Activated T-helper 17 cell treated with anti-CD3 and anti-CD28 coated beads, Interleukin-2, amount 50 U/mL, for 72 hours (primary cell): ENCODE data around the gene POLD2. TPM values are rescaled to one million over a fixed set of nuclear protein-coding genes. Genes with fewer than 3 reads are reported as not detected.

Experiments used
- ATAC-seq: fragments of 150-1000 bp; cut with Tn5 transposase; replicated peaks from 2 replicates; pipeline ENCODE4 v1.10.0; 2021; ENCODE audit warnings: mild to moderate bottlenecking, moderate library complexity
- H3K27ac Mint-ChIP-seq: one replicate; pipeline ENCODE4 v1.8.0; 2022; ENCODE audit warnings: mixed read lengths
- H3K27me3 Mint-ChIP-seq: one replicate; pipeline ENCODE4 v1.8.0; 2022; ENCODE audit warnings: mixed read lengths
- H3K36me3 Mint-ChIP-seq: one replicate; pipeline ENCODE4 v1.8.0; 2022; ENCODE audit warnings: low read depth, mild to moderate bottlenecking, mixed read lengths
- H3K4me1 Mint-ChIP-seq: one replicate; pipeline ENCODE4 v1.8.0; 2022; ENCODE audit warnings: mixed read lengths
- H3K4me3 Mint-ChIP-seq: one replicate; pipeline ENCODE4 v1.8.0; 2022; ENCODE audit warnings: mild to moderate bottlenecking, mixed read lengths
- H3K9me3 Mint-ChIP-seq: one replicate; pipeline ENCODE4 v1.8.0; 2022; ENCODE audit warnings: mixed read lengths
- total RNA-seq, 2 donors: library from RNA; stranded (reverse); gene quantifications; one replicate each; pipeline ENCODE4 v1.2.3, GENCODE V29; 2022

POLD2 gene
- total RNA-seq, 2 donors from 2014 or later: 114 to 181 TPM

DNA sequence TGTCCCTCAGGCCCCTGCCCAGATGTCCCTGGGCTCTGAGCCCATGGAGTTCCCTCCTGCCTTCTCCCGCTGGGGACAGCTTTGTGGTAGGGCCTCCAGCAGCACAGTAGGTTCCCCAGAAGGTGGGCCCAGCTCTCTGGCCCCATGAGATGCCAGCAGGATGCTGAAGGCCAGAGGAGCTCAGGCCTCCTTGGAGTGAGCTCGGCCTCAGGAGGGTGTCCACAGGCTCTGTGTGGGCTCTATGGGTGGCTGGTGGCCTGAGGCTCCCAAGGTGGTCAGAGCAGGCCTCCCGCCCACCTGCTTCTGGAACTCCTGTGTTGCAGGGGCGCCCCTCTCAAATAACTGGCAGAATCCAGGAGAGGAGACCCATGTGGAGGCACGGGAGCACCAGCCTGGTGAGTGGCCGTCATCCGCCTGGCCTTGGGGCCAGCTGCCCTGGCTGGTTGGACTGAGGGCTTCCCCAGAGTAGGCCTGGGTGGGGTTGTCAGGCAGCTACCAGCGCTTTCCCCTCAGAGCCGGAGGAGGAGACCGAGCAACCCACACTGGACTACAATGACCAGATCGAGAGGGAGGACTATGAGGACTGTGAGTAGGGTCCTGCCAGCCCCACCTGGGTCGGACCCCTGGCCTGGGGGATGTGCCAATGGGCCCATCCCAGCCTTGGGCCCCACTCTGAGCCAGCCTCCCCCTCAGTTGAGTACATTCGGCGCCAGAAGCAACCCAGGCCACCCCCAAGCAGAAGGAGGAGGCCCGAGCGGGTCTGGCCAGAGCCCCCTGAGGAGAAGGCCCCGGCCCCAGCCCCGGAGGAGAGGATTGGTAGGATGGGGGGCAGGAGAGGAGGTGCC is 16.0 kb downstream of the POLD2 start:
- Mint-ChIP-seq H3K4me1 (no peaks in the 10 kb centered on the region), H3K9me3 (no peaks in the 10 kb centered on the region)

DNA sequence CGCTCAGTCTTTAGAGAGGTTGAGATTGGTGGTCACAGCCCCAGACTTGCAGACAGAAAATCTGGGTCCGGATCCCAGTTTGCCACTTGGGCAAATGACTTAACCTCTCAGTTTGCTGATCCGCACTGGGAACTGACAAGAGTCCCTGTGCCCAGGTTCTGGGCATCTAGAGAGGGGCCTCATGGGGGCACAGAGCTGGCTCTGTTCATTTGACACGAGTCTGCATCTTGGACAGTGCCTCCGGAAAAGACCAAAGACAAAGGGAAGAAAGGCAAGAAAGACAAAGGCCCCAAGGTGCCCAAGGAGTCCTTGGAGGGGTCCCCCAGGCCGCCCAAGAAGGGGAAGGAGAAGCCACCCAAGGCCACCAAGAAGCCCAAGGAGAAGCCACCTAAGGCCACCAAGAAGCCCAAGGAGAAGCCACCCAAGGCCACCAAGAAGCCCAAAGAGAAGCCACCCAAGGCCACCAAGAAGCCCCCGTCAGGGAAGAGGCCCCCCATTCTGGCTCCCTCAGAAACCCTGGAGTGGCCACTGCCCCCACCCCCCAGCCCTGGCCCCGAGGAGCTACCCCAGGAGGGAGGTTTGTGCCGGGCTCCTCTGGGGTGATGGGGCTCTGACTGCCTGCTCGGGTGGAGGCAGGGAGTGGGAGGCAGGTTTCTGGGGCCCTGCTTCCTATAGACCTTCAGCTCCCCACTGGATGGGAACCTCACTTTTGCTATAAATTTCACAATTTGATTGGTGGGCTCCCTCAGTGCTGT is 16.9 kb downstream of the POLD2 start:
- no peak overlapping the region for H3K4me3 Mint-ChIP-seq
- H3K36me3 Mint-ChIP-seq: no peaks in the 10 kb centered on the region
- peaks cover 18% of the 10 kb centered on the region for H3K27me3 Mint-ChIP-seq
- H3K9me3 Mint-ChIP-seq: no peaks in the 10 kb centered on the region
- H3K27ac Mint-ChIP-seq: no peak overlapping the region
- H3K4me1 Mint-ChIP-seq: no peaks in the 10 kb centered on the region
- ATAC-seq: no peak

More for the DNA sequence above, 16.0 kb downstream of the POLD2 start:
- ATAC-seq: no peak
- H3K27ac Mint-ChIP-seq: no peak overlapping the region
- H3K36me3 Mint-ChIP-seq: no peaks in the 10 kb centered on the region
- H3K27me3 Mint-ChIP-seq: peaks cover 18% of the 10 kb centered on the region
- no peak overlapping the region for H3K4me3 Mint-ChIP-seq

DNA sequence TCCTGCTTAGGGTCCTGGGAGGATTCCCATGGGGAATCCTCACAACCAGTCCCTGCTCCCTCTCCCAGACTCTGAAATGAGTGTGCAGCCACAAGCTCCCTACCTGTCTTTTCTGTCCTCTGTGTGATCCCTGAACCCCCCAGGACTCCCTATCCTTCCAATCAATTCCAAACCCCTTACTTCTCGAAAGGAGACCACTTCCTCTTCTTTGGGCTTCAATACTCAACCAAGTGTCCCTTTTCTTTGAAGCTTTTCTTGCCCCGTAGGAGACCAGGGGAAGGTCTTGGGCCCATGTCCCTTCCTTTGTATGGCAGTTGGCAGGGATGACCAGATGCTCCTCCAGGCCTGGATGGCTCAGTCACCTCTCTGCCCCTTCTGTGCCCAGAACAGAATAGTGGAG is 17.5 kb downstream of the POLD2 start:
- Mint-ChIP-seq H3K4me1 (no peaks in the 10 kb centered on the region), H3K27ac (no peak overlapping the region), H3K27me3 (peaks cover 18% of the 10 kb centered on the region), H3K36me3 (no peaks in the 10 kb centered on the region), H3K9me3 (no peaks in the 10 kb centered on the region), H3K4me3 (peak overlapping the region; percentile 27)
- ATAC-seq: no peak

DNA sequence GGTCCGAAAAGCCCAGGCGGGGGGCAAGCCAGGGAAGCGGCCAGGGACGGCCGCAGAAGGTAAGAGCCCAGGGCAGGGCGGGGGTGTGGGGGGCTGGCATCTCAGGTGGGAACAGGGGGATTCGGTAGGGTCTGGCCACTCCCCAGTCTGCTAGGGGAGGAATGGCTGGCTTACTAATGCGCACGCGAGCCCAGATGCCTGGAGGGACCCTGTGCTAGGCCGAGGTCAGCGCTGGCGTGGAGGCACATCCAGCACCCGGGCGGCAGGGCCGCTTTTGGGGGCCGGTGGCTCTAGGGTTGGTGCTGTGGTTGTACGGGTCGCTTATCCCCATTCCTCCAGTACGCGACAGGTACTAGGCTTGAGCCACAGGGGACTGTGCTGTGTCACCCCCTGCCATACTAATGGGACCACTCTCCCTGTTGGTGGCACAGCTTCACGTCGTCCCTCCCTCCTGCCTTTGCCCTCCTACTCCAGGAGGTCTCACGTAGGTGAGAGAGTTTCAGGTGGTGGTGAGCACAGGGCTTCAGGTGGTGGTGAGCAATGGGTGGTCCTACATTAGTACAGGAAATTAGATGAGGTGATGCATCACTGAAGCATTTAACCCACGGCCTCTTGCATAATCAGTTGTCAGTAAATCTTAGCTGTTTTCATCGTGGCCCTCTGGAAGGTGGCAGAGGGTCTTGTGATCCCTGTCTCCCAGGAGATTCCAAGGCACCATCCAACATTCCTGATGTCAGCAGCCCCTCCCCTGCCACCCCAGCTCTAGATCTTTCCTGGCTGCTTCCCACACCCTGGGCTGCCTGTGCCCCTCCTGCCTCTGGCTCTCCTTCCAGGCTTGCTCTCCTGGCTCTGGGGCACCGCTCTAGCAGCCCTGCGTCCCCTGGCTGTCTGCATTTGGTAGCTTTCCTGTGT is 18.2 kb downstream of the POLD2 start:
- H3K9me3 Mint-ChIP-seq: no peaks in the 10 kb centered on the region
- peaks cover 18% of the 10 kb centered on the region for H3K27me3 Mint-ChIP-seq
- H3K27ac Mint-ChIP-seq: no peak overlapping the region
- no peaks in the 10 kb centered on the region for H3K4me1 Mint-ChIP-seq
- H3K36me3 Mint-ChIP-seq: no peaks in the 10 kb centered on the region
- ATAC-seq: peak; percentile 17
- H3K4me3 Mint-ChIP-seq: peak overlapping the region; percentile 27

DNA sequence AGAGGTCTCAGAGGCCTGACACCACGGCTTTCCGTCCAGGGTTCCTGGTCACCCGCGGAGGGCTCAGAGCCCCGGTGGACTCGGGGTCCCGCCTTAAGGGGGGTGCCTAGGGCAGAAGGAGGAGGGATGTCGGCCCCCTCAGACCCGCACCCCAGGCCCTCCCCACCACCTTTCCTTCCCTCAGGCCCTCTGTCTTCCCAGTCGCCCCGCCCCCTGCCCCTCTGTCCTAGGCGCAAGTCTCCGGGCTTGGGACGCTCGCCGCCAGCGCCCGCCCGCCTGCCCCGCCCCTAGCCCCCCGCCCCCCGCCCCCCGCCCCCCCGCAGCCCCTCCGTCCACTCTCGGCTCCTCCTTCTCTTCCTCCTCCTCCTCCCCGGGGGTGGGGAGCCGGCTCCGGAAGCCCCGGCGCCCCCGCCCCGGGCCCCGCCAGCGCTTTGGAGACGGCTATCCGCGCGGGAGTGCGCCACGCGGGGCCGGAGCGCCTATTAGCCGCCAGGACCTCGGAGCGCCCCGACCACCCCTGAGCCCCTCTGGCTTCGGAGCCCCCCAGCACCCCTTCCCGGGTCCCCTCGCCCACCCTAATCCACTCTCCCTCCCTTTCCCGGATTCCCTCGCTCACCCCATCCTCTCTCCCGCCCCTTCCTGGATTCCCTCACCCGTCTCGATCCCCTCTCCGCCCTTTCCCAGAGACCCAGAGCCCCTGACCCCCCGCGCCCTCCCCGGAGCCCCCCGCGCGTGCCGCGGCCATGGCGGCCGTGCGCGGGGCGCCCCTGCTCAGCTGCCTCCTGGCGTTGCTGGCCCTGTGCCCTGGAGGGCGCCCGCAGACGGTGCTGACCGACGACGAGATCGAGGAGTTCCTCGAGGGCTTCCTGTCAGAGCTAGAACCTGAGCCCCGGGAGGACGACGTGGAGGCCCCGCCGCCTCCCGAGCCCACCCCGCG is 19.2 kb downstream of the POLD2 start, which contains the start of gene AEBP1:
Gene AEBP1 (plus strand): TSS at position 423 of the 937 bp plus-strand sequence. CDS start 321 bp downstream, at position 744.
- ATAC-seq: peak; percentile 64
- Mint-ChIP-seq H3K27me3 (peaks cover 18% of the 10 kb centered on the region), H3K4me1 (no peaks in the 10 kb centered on the region), H3K27ac (peak within 1 kb of the TSS; percentile 10), H3K9me3 (no peaks in the 10 kb centered on the region), H3K36me3 (no peaks in the 10 kb centered on the region), H3K4me3 (peak within 1 kb of the TSS; percentile 64)

DNA sequence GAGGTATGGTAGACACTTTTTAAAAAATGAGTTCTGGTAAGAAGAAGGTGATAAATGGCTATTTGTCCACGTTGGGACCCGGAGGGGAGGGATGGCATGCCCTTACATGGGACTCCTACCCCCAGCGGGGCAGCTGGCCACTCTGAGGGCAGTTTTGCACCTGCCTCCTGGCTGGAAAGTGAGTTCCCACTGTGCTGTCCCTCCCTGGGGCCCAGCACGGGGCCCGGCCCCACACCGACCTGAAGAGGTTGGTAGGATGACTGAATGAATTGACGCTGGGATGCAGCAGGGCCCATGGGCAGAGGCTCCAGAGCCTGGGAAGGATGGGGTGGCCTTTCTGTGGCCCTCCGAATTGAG is 19.8 kb downstream of the POLD2 start:
- Mint-ChIP-seq H3K36me3 (no peaks in the 10 kb centered on the region), H3K27ac (peak overlapping the region; percentile 10), H3K27me3 (peaks cover 18% of the 10 kb centered on the region), H3K4me3 (peak overlapping the region; percentile 64), H3K4me1 (no peaks in the 10 kb centered on the region), H3K9me3 (no peaks in the 10 kb centered on the region)
- no peak for ATAC-seq

DNA sequence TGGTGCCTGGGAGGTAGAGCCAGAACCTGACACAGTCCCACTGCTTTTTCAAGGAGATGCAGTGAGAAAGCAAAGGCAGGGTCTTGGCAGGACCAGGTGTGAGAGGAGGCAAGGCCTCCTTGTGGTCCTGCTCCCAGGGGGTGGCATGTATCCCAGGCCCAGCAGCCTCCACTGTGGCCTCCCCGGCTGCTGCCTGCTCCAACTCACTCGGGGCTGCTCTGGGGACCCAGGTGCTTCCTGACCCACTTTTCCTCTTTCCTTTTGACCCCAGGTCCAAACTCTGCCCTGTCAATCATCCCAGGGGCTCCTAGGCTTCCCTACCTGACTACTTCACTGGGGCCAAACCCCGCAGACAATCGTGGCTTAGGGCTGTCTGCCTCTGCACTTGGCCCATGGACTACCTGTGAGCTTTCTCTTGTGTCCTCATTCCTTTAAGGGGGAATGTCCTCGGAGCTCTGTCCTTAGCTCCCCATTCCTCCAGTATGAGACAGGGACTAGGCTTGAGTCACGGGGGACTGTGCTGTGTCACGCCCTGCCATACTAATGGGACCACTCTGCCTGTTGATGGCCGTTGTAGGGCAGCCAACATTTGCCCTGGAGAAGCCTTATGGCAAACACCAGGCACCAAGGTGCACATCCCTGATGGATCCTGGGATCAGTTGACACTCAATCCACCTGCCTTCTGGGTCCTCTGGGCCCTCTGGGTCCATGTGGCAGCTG is 20.3 kb downstream of the POLD2 start:
- H3K4me3 Mint-ChIP-seq: peak overlapping the region; percentile 64
- H3K36me3 Mint-ChIP-seq: no peaks in the 10 kb centered on the region
- H3K4me1 Mint-ChIP-seq: no peaks in the 10 kb centered on the region
- H3K27ac Mint-ChIP-seq: peak overlapping the region; percentile 10
- ATAC-seq: no peak
- H3K27me3 Mint-ChIP-seq: peaks cover 18% of the 10 kb centered on the region
- H3K9me3 Mint-ChIP-seq: no peaks in the 10 kb centered on the region

DNA sequence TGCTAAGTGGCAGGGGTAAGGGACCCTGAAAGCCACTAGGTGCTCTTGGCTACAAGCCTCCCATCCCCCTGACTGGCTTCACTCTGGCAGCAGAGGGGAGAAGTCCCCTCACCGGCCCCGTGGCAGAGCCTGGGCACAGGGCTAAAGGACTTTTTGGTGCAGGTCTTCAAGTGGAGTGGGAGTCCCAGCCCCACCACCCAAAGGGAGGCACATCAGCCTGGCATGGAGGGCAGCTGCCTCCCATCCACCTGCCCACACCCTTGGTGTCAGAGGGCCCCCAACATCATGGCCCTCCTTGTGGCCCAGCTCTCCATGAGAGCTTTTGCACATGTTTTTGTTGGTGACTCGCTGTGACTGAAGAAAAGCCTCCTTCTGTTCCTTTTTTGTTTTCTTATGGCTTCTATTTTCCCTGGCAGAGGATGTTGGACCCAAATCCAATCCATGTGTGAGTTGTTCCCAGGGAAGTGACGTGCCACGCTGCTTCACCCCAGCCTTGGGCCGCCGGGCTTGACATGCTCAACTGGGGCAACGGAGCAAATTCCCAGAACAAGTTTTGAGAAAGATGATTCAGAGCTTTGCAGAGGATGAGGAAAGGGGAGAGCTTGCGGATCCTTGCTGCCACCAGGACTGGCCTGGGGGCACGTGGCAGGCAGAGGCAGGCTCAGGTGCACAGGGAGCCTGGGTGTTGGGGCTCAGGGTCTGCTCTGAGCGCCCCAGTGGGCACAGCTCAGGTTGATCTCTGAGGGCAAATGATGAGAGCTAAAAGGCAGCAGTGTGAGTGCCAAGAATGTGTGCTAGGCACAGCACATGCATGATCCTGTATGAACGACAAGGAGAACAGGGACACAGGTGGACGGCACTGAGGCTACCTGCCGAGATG is 21.1 kb downstream of the POLD2 start:
- no peak for ATAC-seq

DNA sequence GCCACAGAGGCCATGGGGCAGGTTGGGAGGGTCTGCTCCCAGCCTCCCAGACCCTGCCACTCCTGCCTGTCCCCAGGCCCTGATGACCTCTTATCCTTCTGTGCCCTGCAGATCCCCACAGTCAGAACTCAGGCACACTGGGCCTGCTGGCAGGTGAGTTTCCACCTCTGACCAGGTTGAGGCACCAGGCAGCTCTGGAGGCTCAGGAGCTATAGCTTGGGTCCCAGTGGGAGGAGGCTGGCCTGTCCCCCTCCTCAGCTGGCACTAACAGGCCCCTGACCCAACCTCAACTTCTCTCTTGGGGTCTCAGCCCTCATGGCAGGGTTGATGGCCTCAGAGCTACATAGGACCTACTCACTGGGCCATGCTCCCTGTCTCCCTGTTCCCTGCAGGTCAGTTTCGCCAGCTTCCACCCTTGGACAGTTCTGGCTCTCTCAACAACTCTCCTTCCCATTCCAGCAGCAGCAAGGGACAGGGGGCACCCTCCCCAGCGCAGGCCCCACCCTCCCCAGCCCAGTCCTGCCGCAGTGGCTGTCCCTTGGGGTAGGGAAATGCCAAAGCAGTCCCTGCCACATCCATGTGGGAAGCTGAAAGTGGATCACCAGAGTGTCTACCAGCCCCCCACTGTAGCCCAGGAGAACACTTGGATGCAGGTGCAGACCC is 21.9 kb downstream of the POLD2 start:
- Mint-ChIP-seq H3K36me3 (no peaks in the 10 kb centered on the region), H3K4me3 (no peak overlapping the region), H3K27me3 (peaks cover 18% of the 10 kb centered on the region), H3K27ac (no peak overlapping the region), H3K4me1 (peaks cover 5% of the 10 kb centered on the region), H3K9me3 (no peaks in the 10 kb centered on the region)
- ATAC-seq: no peak

More for the DNA sequence above, 21.1 kb downstream of the POLD2 start:
- Mint-ChIP-seq H3K27me3 (peaks cover 18% of the 10 kb centered on the region), H3K4me3 (no peak overlapping the region), H3K4me1 (no peaks in the 10 kb centered on the region), H3K9me3 (no peaks in the 10 kb centered on the region), H3K36me3 (no peaks in the 10 kb centered on the region), H3K27ac (no peak overlapping the region)

DNA sequence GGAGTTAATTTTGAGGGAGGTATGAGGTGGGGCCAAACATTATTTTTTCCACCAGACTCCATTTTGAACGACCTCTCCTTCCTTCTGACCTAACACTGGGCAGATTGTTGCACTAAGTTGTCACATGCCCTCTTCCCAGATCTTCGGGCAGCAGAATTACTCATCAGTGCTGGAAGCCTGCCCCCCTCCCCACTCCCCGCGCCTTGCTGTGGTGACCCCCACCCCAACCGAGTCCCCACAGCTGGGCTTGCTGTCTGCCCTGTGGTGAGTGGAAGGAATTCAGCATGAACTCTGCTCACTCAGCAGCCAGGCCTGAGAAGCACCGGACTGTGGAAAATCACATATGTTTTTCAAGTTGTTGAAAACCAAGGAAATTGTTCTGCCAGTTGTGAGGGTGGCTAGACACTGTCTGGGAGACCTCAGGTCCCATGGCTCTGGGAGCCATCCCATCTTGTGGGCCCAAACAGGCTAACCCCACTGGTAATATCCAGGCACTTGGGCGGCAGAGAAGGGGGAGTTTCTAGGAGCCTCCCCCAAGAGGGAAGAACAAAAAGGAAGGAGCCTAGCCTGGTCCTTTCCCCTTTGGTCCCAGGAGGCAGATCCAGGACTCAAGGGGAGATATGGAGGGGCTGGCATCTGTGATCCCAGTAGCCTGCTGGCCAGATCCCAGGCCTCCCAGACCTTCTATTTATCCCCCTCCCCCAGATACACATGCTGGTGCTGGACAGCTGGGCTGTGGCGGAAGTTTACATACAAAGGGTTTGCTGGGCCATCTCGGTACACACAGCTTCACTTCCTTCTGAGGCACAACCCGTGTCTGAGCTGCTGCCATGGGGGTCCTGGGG is 22.7 kb downstream of the POLD2 start:
- ATAC-seq: no peak
- no peak overlapping the region for H3K4me3 Mint-ChIP-seq
- peaks cover 6% of the 10 kb centered on the region for H3K4me1 Mint-ChIP-seq
- no peak overlapping the region for H3K27ac Mint-ChIP-seq
- no peaks in the 10 kb centered on the region for H3K36me3 Mint-ChIP-seq
- no peaks in the 10 kb centered on the region for H3K9me3 Mint-ChIP-seq
- peaks cover 11% of the 10 kb centered on the region for H3K27me3 Mint-ChIP-seq

DNA sequence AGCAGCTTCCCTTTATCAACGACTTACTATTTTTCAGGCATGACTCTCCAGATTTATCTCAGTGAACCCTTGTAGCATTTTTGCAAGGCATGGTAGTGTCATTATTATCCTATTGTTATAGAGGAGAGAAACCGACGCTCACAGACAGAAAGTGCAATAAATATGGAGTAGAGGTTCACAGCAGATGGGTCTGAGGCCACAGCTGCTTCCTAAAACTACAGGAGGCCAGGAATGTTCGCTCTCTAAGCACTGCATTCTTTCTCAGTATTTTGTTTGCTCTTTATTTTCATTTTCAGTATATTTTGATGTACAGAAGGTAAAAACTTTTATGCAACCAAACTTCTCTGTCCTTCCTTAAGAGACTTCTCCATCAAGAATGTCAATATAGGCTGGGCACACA is 23.7 kb downstream of the POLD2 start:
- ATAC-seq: no peak
- Mint-ChIP-seq H3K27ac (no peak overlapping the region), H3K4me3 (no peak overlapping the region), H3K36me3 (no peaks in the 10 kb centered on the region), H3K4me1 (peaks cover 6% of the 10 kb centered on the region), H3K27me3 (peaks cover 6% of the 10 kb centered on the region), H3K9me3 (no peaks in the 10 kb centered on the region)
